ENCODE data around the gene MSLN. TPM values are rescaled to one million over a fixed set of nuclear protein-coding genes. Genes with fewer than 3 reads are reported as not detected.
A peak's percentile ranks its signal among the peaks of the same experiment; 100 is the strongest.

MSLN gene
- total and polyA plus RNA-seq, 9 of the 15 experiments (the other 6 are each of a cell fraction or from before 2014, with no cell fraction given): not detected

DNA sequence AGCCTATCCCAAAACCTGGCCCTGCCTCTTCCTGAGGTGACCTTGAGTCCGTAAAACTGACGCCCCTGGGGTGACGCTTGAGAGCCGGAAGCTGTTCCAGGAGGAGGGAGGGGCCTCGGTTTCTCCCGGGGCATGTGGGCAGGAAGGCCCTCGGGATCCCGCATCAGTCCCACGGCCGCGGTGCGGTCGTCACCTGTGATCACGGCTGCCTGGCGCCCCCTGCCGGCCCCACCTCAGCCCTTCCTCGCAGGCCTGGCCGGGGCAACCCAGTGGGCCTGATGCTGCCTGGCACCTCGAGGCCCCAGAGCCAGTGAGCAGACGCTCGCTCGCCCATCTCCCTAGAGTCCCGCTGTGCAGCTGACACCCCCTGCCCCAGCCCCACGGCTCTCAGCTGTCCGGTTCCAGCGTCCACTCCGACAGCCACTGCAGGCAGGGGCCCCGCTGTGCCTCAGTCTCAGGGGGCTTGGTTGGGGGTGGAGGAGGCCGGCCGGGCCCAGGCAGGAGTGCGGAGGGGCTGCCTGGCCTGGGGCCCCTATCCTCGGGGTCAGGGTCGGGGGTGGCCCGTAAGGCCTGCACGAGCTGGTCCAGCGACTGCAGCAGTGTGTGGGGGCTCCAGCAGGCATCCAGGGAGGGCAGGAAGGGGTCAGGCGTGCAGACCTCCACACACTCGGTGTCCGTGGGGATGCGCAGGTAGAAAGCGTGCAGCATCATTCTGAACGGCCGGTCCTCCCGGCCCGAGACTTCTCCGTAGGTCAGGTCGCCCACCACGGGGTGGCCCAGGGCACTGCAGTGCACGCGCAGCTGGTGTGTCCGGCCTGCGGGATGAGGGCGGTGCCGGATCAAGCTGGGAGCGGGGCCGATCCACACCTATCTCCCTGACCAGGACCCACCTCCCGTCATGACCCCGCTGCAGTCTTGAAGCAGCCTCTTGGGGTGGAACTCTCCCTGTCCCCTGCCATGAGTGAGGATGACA, 25.3 kb downstream of the MSLN start:
- FAIRE-seq: no peak
- H3K79me2 ChIP-seq (ENCODE audit: control insufficient read depth, insufficient read depth, low read length): peaks cover 29% of the 10 kb centered on the region
- peak; percentile 76 for ATAC-seq
- H3K9me1 ChIP-seq (ENCODE audit: control insufficient read depth, insufficient read depth, low read length): no peaks in the 10 kb centered on the region
- ChIA-PET CTCF (ENCODE audit: low intra/inter-chr PET ratio) (interaction anchor here (0.6 to 3.9 kb wide), 4 partner anchors 52 to 90 kb away, joined by 3 to 73 read pairs (median 6); partner anchors contain the start of gene METRN), POLR2A (interaction anchor here (1.1 to 1.3 kb wide), 2 partner anchors 10 to 12 kb away, joined by 3 to 4 read pairs; no protein-coding TSS in a partner anchor)
- peaks cover 11% of the 10 kb centered on the region for H4K20me1 ChIP-seq (replicated peaks; ENCODE audit: control insufficient read depth, insufficient read depth, low read length)
- H3K36me3 ChIP-seq (ENCODE audit: control insufficient read depth, insufficient read depth, low read length): peaks cover 43% of the 10 kb centered on the region; the same call in 2 of the 3 replicates
- in situ Hi-C loops (cut with MboI): loop anchor here (5.0 kb wide), 2 partner anchors 44 to 74 kb away; partner anchors contain the start of gene CIAO3
- BruUV-seq (replicated peaks): TSS peak; percentile 54
- H3K4me3 ChIP-seq: no peak overlapping the region
- H3K27me3 ChIP-seq (ENCODE audit: control insufficient read depth in 2 of 2, insufficient read depth in 2 of 2, low read length in 2 of 2): peaks cover 0 to 2% of the 10 kb centered on the region in 2 experiments; a peak in 2 of 5 replicates
- 58% methylated on average over 36 of the region's 58 CpGs for WGBS (ENCODE audit: insufficient coverage, low coverage, missing lambda C conversion rate)
- no peak overlapping the region for H3K4me2 ChIP-seq (ENCODE audit: insufficient read depth, low read length)
- H2AFZ ChIP-seq (ENCODE audit: low read depth, low read length): no peak overlapping the region
- H3K9ac ChIP-seq (ENCODE audit: insufficient read depth in 1 of 2, low read depth in 2 of 2, low read length in 2 of 2): peak overlapping the region in 1 of 2 experiments; percentile 97; a peak in 2 of 4 replicates
- DNase-seq (ENCODE audit: extremely low read depth in 1 of 4, low spot score in 3 of 4): peak; percentile 62 to 82 (median 70)
- no peaks in the 10 kb centered on the region for H3K9me3 ChIP-seq (replicated peaks; ENCODE audit: control insufficient read depth, insufficient read depth, low read depth, low read length)
- no peak overlapping the region for H3K27ac ChIP-seq (ENCODE audit: extremely low read depth, low read depth, low read length)
- intact Hi-C loops (cut with micrococcal nuclease): loop anchor here (1.0 kb wide), 2 partner anchors 41 to 75 kb away; no protein-coding TSS in a partner anchor
- peaks cover 16 to 95% of the 10 kb centered on the region in 2 experiments; a peak in 4 of 5 replicates for H3K4me1 ChIP-seq (replicated peaks in 1 of 2; ENCODE audit: control insufficient read depth in 2 of 2, insufficient read depth in 2 of 2, low read length in 2 of 2)
- TF ChIP-seq, protein P1, sequence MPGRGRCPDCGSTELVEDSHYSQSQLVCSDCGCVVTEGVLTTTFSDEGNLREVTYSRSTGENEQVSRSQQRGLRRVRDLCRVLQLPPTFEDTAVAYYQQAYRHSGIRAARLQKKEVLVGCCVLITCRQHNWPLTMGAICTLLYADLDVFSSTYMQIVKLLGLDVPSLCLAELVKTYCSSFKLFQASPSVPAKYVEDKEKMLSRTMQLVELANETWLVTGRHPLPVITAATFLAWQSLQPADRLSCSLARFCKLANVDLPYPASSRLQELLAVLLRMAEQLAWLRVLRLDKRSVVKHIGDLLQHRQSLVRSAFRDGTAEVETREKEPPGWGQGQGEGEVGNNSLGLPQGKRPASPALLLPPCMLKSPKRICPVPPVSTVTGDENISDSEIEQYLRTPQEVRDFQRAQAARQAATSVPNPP (IDR thresholded peaks at IDR 0.05; ENCODE audit: borderline replicate concordance, insufficient read depth, insufficient read length): no peak
- 0 out of 4 replicates have a peak, but pooled peaks of 1 of the 2 experiments have one; percentile 10 for TF ChIP-seq KDM1A (IDR thresholded peaks at IDR 0.05)
- TF ChIP-seq, protein P2, sequence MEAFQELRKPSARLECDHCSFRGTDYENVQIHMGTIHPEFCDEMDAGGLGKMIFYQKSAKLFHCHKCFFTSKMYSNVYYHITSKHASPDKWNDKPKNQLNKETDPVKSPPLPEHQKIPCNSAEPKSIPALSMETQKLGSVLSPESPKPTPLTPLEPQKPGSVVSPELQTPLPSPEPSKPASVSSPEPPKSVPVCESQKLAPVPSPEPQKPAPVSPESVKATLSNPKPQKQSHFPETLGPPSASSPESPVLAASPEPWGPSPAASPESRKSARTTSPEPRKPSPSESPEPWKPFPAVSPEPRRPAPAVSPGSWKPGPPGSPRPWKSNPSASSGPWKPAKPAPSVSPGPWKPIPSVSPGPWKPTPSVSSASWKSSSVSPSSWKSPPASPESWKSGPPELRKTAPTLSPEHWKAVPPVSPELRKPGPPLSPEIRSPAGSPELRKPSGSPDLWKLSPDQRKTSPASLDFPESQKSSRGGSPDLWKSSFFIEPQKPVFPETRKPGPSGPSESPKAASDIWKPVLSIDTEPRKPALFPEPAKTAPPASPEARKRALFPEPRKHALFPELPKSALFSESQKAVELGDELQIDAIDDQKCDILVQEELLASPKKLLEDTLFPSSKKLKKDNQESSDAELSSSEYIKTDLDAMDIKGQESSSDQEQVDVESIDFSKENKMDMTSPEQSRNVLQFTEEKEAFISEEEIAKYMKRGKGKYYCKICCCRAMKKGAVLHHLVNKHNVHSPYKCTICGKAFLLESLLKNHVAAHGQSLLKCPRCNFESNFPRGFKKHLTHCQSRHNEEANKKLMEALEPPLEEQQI (IDR thresholded peaks at IDR 0.05): no peak
- TF ChIP-seq L3MBTL2 (IDR thresholded peaks at IDR 0.05): peak; percentile 62
- 0 out of 4 replicates have a peak, but pooled peaks of 1 of the 2 experiments have one; percentile 37 for TF ChIP-seq TEAD1 (CRISPR knock-in tag; IDR thresholded peaks at IDR 0.05)
- TF ChIP-seq, protein P3, sequence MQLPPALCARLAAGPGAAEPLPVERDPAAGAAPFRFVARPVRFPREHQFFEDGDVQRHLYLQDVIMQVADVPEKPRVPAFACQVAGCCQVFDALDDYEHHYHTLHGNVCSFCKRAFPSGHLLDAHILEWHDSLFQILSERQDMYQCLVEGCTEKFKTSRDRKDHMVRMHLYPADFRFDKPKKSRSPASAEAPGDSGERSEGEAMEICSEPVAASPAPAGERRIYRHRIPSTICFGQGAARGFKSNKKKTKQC (CRISPR knock-in tag; IDR thresholded peaks at IDR 0.05): peak; percentile 29; the same call in 1 of the 2 replicates
- peak; percentile 79 for TF ChIP-seq SMC3 (conservative IDR thresholded peaks at IDR 0.05; ENCODE audit: insufficient read depth, low read depth, low read length)
- peak; percentile 36; the same call in 1 of the 2 replicates for TF ChIP-seq ZNF143 (CRISPR knock-in tag; IDR thresholded peaks at IDR 0.05)
- peak; percentile 93 for TF ChIP-seq ESRRA (IDR thresholded peaks at IDR 0.05; ENCODE audit: borderline replicate concordance, low read depth)
- TF ChIP-seq ZSCAN29 (IDR thresholded peaks at IDR 0.05): no peak
- peak; percentile 39 for TF ChIP-seq PCBP1 (IDR thresholded peaks at IDR 0.05; ENCODE audit: low read depth, low read length, poor library complexity, severe bottlenecking)
- TF ChIP-seq RB1 (IDR thresholded peaks at IDR 0.05; ENCODE audit: low read depth): peak; percentile 66; the same call in 1 of the 2 replicates
- peak; percentile 18; the same call in 1 of the 2 replicates for TF ChIP-seq MYC (IDR thresholded peaks at IDR 0.05; ENCODE audit: low read depth, low read length)
- TF ChIP-seq MYC (CRISPR knock-in tag; IDR thresholded peaks at IDR 0.05; ENCODE audit: borderline replicate concordance, low read depth): no peak
- no peak for TF ChIP-seq ZNF583 (CRISPR knock-in tag; IDR thresholded peaks at IDR 0.05)
